ENCODE measurements around the gene SPP2. TPM values are rescaled to one million over a fixed set of nuclear protein-coding genes. Genes with fewer than 3 reads are reported as not detected.

SPP2 gene
- total and polyA plus RNA-seq, 2 donors (not counting 1 experiment from before 2014, with no cell fraction given): not detected

DNA sequence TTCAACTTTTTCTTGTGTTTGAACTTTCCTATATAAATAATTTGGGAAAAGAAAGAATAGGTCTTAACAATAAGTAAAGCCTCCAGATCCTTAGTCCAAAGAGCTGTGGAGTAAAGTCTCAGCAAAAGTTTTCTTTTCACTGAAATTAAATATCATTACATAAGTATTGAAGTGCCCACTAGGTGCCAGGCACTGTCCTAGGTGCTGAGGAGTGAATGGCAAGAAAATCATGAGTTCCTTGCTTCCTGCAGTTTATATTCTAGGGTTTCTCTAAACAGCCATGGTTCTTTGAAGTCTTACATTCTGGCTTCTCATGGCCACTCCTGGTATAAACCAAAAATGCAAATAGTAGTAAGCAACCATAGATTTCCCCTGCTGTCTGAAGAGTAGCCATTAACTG lies 59.7 kb downstream of the SPP2 start:
- H3K9ac ChIP-seq (ENCODE audit: insufficient read depth, low read length): no peak overlapping the region
- no peak overlapping the region for H2AFZ ChIP-seq (ENCODE audit: low read length)
- H3K27me3 ChIP-seq (ENCODE audit: control insufficient read depth, insufficient read depth, low read length): no peaks in the 10 kb centered on the region
- no peaks in the 10 kb centered on the region for H3K4me1 ChIP-seq (ENCODE audit: control insufficient read depth, extremely low read depth, insufficient read depth, low read length)
- no peak overlapping the region for H3K27ac ChIP-seq (ENCODE audit: insufficient read depth, low read length)
- H3K36me3 ChIP-seq (ENCODE audit: control insufficient read depth, insufficient read depth, low read length): no peaks in the 10 kb centered on the region
- no peak overlapping the region for H3K4me3 ChIP-seq (replicated peaks in 1 of 4; ENCODE audit: control extremely low read depth in 1 of 4, insufficient read depth in 1 of 4, low read depth in 3 of 4, low read length in 4 of 4)
- H4K20me1 ChIP-seq (ENCODE audit: control insufficient read depth, extremely low read depth, insufficient read depth, low read length): no peaks in the 10 kb centered on the region
- TF ChIP-seq EZH2 (IDR thresholded peaks at IDR 0.05; ENCODE audit: low read length, missing control alignments): no peak
- TF ChIP-seq, protein P1, sequence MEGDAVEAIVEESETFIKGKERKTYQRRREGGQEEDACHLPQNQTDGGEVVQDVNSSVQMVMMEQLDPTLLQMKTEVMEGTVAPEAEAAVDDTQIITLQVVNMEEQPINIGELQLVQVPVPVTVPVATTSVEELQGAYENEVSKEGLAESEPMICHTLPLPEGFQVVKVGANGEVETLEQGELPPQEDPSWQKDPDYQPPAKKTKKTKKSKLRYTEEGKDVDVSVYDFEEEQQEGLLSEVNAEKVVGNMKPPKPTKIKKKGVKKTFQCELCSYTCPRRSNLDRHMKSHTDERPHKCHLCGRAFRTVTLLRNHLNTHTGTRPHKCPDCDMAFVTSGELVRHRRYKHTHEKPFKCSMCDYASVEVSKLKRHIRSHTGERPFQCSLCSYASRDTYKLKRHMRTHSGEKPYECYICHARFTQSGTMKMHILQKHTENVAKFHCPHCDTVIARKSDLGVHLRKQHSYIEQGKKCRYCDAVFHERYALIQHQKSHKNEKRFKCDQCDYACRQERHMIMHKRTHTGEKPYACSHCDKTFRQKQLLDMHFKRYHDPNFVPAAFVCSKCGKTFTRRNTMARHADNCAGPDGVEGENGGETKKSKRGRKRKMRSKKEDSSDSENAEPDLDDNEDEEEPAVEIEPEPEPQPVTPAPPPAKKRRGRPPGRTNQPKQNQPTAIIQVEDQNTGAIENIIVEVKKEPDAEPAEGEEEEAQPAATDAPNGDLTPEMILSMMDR (conservative IDR thresholded peaks at IDR 0.05 in 1 of 2, IDR thresholded peaks at IDR 0.05 in 1 of 2; ENCODE audit: low read depth in 1 of 2, low read length in 2 of 2): no peak
- H3K4me2 ChIP-seq (ENCODE audit: extremely low read depth, insufficient read depth, low read length): no peak overlapping the region
- no peaks in the 10 kb centered on the region for H3K79me2 ChIP-seq (ENCODE audit: control insufficient read depth, insufficient read depth, low read length)
- H3K9me3 ChIP-seq (ENCODE audit: control insufficient read depth, insufficient read depth, low read depth, low read length): no peaks in the 10 kb centered on the region
- no peak for DNase-seq (ENCODE audit: low read depth in 2 of 2)

DNA sequence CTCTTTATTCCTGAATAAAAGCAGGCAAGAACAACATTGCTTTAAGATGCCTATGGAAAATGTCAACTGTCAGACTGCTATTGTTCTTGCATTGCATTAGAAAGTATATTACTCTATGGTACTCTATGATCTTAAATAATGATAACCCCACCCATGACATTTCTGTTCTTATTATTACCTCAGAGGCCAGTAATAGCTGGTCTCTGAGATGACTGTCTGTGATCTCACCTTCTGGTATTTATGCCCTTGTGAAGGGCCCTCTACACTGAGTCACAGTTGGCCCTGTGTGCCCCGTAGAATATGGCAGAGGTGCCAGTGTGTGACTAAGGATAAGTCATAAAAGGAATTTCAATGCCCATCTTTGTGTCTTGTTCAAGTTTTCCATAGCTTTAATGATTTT lies 61.0 kb downstream of the SPP2 start:
- Histone ChIP-seq H4K20me1 (ENCODE audit: control insufficient read depth, extremely low read depth, insufficient read depth, low read length) (no peaks in the 10 kb centered on the region), H3K4me2 (ENCODE audit: extremely low read depth, insufficient read depth, low read length) (no peak overlapping the region), H3K27me3 (ENCODE audit: control insufficient read depth, insufficient read depth, low read length) (no peaks in the 10 kb centered on the region), H3K4me1 (ENCODE audit: control insufficient read depth, extremely low read depth, insufficient read depth, low read length) (no peaks in the 10 kb centered on the region), H3K9ac (ENCODE audit: insufficient read depth, low read length) (no peak overlapping the region), H3K36me3 (ENCODE audit: control insufficient read depth, insufficient read depth, low read length) (no peaks in the 10 kb centered on the region), H3K4me3 (replicated peaks in 1 of 4; ENCODE audit: control extremely low read depth in 1 of 4, insufficient read depth in 1 of 4, low read depth in 3 of 4, low read length in 4 of 4) (no peak overlapping the region), H2AFZ (ENCODE audit: low read length) (no peak overlapping the region), H3K79me2 (ENCODE audit: control insufficient read depth, insufficient read depth, low read length) (no peaks in the 10 kb centered on the region), H3K9me3 (ENCODE audit: control insufficient read depth, insufficient read depth, low read depth, low read length) (no peaks in the 10 kb centered on the region), H3K27ac (ENCODE audit: insufficient read depth, low read length) (no peak overlapping the region)
- TF ChIP-seq EZH2 (IDR thresholded peaks at IDR 0.05; ENCODE audit: low read length, missing control alignments): no peak
- TF ChIP-seq, protein P1 (conservative IDR thresholded peaks at IDR 0.05 in 1 of 2, IDR thresholded peaks at IDR 0.05 in 1 of 2; ENCODE audit: low read depth in 1 of 2, low read length in 2 of 2): no peak
- peak in 1 of 2 donors; percentile 63 for DNase-seq (ENCODE audit: low read depth in 2 of 2)

DNA sequence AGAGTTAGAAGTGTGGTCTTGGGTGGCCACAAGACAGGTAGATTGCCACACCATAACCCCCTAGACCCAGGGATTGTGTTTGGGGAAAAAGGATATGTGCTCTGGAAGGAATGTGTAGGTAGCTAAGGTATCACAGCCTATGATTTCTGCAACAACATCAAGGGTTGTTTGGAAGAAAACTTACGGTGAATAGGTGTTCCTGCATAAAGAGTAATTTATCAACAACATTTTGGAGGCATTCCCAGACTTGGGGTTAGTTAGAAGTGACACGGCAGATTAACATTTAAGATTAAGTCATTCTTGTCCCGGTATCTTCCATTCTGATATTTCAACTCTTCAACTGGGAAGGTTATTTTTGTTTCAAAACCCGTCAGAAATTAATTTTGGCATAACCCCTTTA lies 65.5 kb downstream of the SPP2 start:
- no peak overlapping the region for H3K9ac ChIP-seq (ENCODE audit: insufficient read depth, low read length)
- H3K79me2 ChIP-seq (ENCODE audit: control insufficient read depth, insufficient read depth, low read length): no peaks in the 10 kb centered on the region
- no peaks in the 10 kb centered on the region for H3K36me3 ChIP-seq (ENCODE audit: control insufficient read depth, insufficient read depth, low read length)
- TF ChIP-seq, protein P1 (conservative IDR thresholded peaks at IDR 0.05 in 1 of 2, IDR thresholded peaks at IDR 0.05 in 1 of 2; ENCODE audit: low read depth in 1 of 2, low read length in 2 of 2): no peak
- no peak for TF ChIP-seq EZH2 (IDR thresholded peaks at IDR 0.05; ENCODE audit: low read length, missing control alignments)
- no peaks in the 10 kb centered on the region for H4K20me1 ChIP-seq (ENCODE audit: control insufficient read depth, extremely low read depth, insufficient read depth, low read length)
- no peaks in the 10 kb centered on the region for H3K4me1 ChIP-seq (ENCODE audit: control insufficient read depth, extremely low read depth, insufficient read depth, low read length)
- H3K27ac ChIP-seq (ENCODE audit: insufficient read depth, low read length): no peak overlapping the region
- H3K27me3 ChIP-seq (ENCODE audit: control insufficient read depth, insufficient read depth, low read length): no peaks in the 10 kb centered on the region
- DNase-seq (ENCODE audit: low read depth in 2 of 2): peak in 1 of 2 donors; percentile 69
- no peaks in the 10 kb centered on the region for H3K9me3 ChIP-seq (ENCODE audit: control insufficient read depth, insufficient read depth, low read depth, low read length)
- no peak overlapping the region for H3K4me3 ChIP-seq (replicated peaks in 1 of 4; ENCODE audit: control extremely low read depth in 1 of 4, insufficient read depth in 1 of 4, low read depth in 3 of 4, low read length in 4 of 4)
- H3K4me2 ChIP-seq (ENCODE audit: extremely low read depth, insufficient read depth, low read length): no peak overlapping the region
- no peak overlapping the region for H2AFZ ChIP-seq (ENCODE audit: low read length)

All from fibroblast of lung (primary cell).